Kidney tubule cell (primary cell): ENCODE data around the gene EFNA3.

ENCODE experiments used
- DNase-seq: peaks from one replicate; pipeline ENCODE4 v3.0.0-alpha.2; 2018; ENCODE audit warnings: low spot score

EFNA3 gene

GRCh38 chr1:155066777-155067176 is 11.9 kb upstream of the EFNA3 start:
- no peak for DNase-seq

- DNase-seq = no peak
Measured at GRCh38 chr1:155068599-155068998, 10.0 kb upstream of the EFNA3 start.

- DNase-seq = no peak
Measured at GRCh38 chr1:155069551-155070157, 9.0 kb upstream of the EFNA3 start.

GRCh38 chr1:155070158-155070621 is 8.4 kb upstream of the EFNA3 start:
- DNase-seq = no peak

- peak; percentile 84 for DNase-seq
Measured at GRCh38 chr1:155070721-155071569, 7.7 kb upstream of the EFNA3 start.

GRCh38 chr1:155071701-155072100 is 6.9 kb upstream of the EFNA3 start:
- DNase-seq = no peak

GRCh38 chr1:155072531-155073289 is 5.9 kb upstream of the EFNA3 start:
- DNase-seq = no peak

- DNase-seq = no peak
Measured at GRCh38 chr1:155073377-155074242, 5.0 kb upstream of the EFNA3 start.

GRCh38 chr1:155075535-155075934 is 3.1 kb upstream of the EFNA3 start:
- DNase-seq = no peak

GRCh38 chr1:155076371-155076770 is 2.3 kb upstream of the EFNA3 start:
- no peak for DNase-seq

- no peak for DNase-seq
Measured at GRCh38 chr1:155077346-155077745, 1.3 kb upstream of the EFNA3 start.

- peak; percentile 37 for DNase-seq
Measured at GRCh38 chr1:155077758-155078445, 735 bp upstream of the EFNA3 start.

GRCh38 chr1:155079210-155079486 is 511 bp downstream of the EFNA3 start:
- no peak for DNase-seq

- no peak for DNase-seq
Measured at GRCh38 chr1:155079487-155080311, 1.1 kb downstream of the EFNA3 start.

- no peak for DNase-seq
Measured at GRCh38 chr1:155080312-155081228, 1.9 kb downstream of the EFNA3 start.

- no peak for DNase-seq
Measured at GRCh38 chr1:155081472-155082300, 3.0 kb downstream of the EFNA3 start.

- no peak for DNase-seq
Measured at GRCh38 chr1:155082301-155083051, 3.8 kb downstream of the EFNA3 start.

- no peak for DNase-seq
Measured at GRCh38 chr1:155083052-155083541, 4.5 kb downstream of the EFNA3 start.
